Activated T-cell treated with anti-CD3 and anti-CD28 coated beads, Interleukin-2, amount 50 U/mL, for 72 hours (primary cell): Measurements from ENCODE around the gene BRS3. TPM values are rescaled to one million over a fixed set of nuclear protein-coding genes. Genes with fewer than 3 reads are reported as not detected.

Experiments used
- ATAC-seq, 2 donors: fragments of 150-1000 bp; cut with Tn5 transposase; replicated peaks in 1 of 2; 2 replicates each; pipeline ENCODE4 v1.10.0; 2021; ENCODE audit warnings: moderate library complexity in 2 of 2, mild to moderate bottlenecking in 1 of 2
- DNase-seq, 2 donors: peaks; one replicate each; pipeline ENCODE4 v3.0.0; 2021 to 2022; ENCODE audit warnings: mixed read lengths in 1 of 2
- H3K27ac Mint-ChIP-seq: one replicate; pipeline ENCODE4 v1.8.0; 2022; ENCODE audit warnings: mild to moderate bottlenecking, moderate library complexity, mixed read lengths
- H3K27me3 Mint-ChIP-seq: one replicate; pipeline ENCODE4 v1.8.0; 2022; ENCODE audit warnings: low read depth, mixed read lengths
- H3K36me3 Mint-ChIP-seq, 2 donors: one replicate each; pipeline ENCODE4 v1.8.0; 2022; ENCODE audit warnings: mixed read lengths in 2 of 2, mild to moderate bottlenecking in 1 of 2; ENCODE audit not compliant: insufficient read depth in 2 of 2
- H3K4me1 Mint-ChIP-seq: one replicate; pipeline ENCODE4 v1.8.0; 2022; ENCODE audit warnings: low read depth, mixed read lengths
- H3K4me3 Mint-ChIP-seq, 2 donors: one replicate each; pipeline ENCODE4 v1.8.0; 2022; ENCODE audit warnings: mild to moderate bottlenecking in 2 of 2, mixed read lengths in 2 of 2, moderate library complexity in 2 of 2
- H3K9me3 Mint-ChIP-seq, 2 donors: one replicate each; pipeline ENCODE4 v1.8.0; 2022; ENCODE audit warnings: mixed read lengths in 2 of 2
- total RNA-seq, 2 donors: library from RNA; stranded (reverse); gene quantifications; one replicate each; pipeline ENCODE4 v1.2.3, GENCODE V29; 2022

BRS3 gene
- total RNA-seq, 2 donors from 2014 or later: not detected

DNA sequence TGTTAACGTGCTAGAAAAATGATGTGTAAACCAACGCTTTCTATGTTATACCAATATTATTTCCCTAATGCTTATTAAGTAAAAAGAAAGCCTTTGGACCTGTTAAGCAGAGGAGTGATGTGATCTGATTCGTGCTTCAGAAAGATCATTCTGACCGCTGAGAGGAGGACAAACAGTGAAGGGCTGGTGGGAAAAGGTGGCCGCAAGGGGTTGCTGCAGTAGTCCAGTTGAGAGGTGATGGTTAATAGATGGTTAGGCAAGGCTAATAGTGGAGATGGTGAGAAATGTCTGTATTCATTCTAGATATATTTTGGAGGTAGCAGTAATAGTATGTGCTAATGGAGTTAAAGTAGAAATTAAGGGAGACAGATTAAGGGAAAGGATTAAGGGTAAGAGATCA, 31.3 kb downstream of the BRS3 start:
- Mint-ChIP-seq H3K36me3 (no peaks in the 10 kb centered on the region), H3K9me3 (no peaks in the 10 kb centered on the region), H3K4me1 (no peaks in the 10 kb centered on the region), H3K4me3 (no peak overlapping the region), H3K27me3 (peaks cover 9% of the 10 kb centered on the region), H3K27ac (no peak overlapping the region)
- ATAC-seq (no peak), DNase-seq (no peak)

DNA sequence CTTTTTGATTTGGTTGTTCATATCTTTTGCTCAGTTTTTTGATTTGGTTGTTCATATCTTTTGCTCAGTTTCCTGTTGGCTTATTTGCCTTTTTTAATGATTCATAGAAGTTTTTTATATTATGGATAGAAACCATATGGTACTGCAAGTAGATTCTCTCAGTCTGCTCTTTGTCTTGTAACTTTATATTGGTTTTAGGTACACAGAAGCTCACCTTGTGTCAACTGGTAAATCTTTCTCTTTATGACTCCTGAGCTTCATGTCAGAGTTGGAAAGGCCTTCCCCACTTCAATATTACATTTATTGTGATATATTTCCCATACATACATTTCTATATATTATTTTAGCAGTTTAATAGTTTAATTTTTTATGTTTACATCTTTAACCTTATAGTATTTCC, 36.0 kb downstream of the BRS3 start:
- H3K36me3 Mint-ChIP-seq: no peaks in the 10 kb centered on the region
- no peak overlapping the region for H3K4me3 Mint-ChIP-seq
- no peak for DNase-seq
- no peaks in the 10 kb centered on the region for H3K9me3 Mint-ChIP-seq
- peaks cover 26% of the 10 kb centered on the region for H3K27me3 Mint-ChIP-seq
- no peak overlapping the region for H3K27ac Mint-ChIP-seq
- no peaks in the 10 kb centered on the region for H3K4me1 Mint-ChIP-seq
- ATAC-seq: no peak

DNA sequence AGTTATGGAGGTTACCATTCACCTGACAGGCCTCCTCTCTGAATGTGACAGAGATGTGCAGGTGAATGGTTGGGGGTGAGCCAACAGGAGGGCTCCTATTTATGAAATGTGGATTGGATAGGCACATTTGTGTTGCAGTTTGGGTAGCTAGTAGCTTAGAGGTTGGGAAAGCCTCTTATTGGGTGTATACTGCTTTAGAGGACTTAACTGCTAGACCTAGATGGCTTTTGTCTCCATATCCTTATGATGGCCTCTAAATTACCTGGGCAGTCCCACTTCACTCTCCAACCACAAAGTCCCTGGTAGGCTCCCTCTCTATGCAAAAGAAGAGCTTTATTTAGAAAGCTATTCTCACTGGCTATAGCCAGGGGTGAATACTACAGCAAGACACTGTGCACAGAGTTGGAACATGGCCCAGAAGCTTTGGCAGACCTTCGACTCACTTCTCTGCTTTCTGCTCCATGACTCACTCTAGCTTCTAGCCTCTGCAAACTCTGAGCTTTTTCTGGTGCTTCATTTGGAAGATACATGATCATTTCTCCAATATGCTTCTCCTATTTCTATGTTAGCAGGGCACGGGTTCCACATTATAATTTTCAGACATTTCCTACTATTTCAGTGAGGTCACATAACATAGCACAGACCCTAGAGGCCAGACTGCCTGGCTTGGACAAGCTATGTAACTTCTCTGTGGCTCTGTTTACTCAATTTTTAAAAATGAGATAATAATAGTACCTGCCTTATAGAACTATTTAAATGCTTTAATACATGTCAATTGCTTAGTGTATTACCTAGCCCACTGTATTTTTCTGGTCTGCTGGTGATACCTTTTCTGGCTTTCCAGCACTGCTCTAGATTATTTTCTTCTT, 38.2 kb downstream of the BRS3 start:
- no peaks in the 10 kb centered on the region for H3K36me3 Mint-ChIP-seq
- H3K4me3 Mint-ChIP-seq: no peak overlapping the region
- H3K9me3 Mint-ChIP-seq: no peaks in the 10 kb centered on the region
- peak; percentile 72 to 77 for ATAC-seq
- H3K27ac Mint-ChIP-seq: no peak overlapping the region
- no peaks in the 10 kb centered on the region for H3K4me1 Mint-ChIP-seq
- H3K27me3 Mint-ChIP-seq: peaks cover 29% of the 10 kb centered on the region
- peak in 1 of 2 donors; percentile 5 for DNase-seq

DNA sequence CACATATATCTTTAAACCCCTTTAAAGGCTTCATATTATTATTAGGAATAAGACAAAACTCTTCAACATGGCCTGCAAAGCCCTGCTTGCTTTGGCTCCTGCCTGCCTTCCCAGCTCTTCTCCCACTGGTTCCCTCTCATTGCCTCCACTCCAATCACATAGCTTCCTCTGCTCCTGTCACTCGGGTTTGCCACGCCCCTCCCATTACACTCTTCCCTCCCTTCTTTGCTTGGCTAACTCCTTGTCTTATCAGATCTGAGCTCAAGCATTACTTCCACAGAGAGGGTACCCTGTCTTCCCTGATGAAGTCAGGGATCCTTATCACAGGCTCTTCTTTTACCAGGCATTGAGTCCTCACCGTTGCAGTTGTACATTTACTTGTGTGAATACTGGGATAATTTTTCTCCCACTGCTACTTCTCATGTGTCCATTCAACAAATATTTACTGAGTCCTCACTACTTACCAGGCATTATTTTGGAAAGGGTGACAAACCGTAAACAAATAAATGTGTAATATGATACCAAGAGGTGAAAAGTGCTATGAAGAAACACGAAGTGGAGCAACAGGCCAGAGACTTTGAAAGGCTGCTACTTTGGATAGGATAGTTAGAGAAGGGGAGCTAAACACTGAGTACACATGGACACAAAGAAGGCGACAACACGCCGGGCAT, 41.0 kb downstream of the BRS3 start:
- Mint-ChIP-seq H3K4me1 (no peaks in the 10 kb centered on the region), H3K27me3 (peaks cover 29% of the 10 kb centered on the region), H3K4me3 (no peak overlapping the region), H3K36me3 (no peaks in the 10 kb centered on the region), H3K27ac (peak overlapping the region; percentile 79), H3K9me3 (no peaks in the 10 kb centered on the region)
- DNase-seq: no peak
- ATAC-seq: no peak

DNA sequence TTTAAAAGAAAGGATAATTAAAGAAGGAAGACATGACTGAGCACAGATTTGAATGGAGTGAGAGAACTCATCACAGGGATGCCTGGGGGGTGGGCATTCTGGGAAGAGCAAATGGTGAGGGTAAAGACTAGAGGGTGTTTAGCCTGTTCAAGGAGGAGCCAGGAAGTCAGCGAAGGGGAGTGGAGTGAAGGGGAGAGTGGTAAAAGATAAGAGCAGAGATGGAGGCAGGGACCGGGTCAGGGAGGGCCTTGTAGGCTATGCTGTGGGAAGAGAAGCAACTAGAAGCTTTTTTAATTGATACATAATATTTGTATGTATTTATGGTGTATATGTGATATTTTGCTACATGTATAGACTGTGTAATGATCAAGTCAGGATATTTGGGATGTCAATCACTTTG, 42.0 kb downstream of the BRS3 start:
- no peak overlapping the region for H3K4me3 Mint-ChIP-seq
- no peaks in the 10 kb centered on the region for H3K9me3 Mint-ChIP-seq
- no peak overlapping the region for H3K27ac Mint-ChIP-seq
- H3K4me1 Mint-ChIP-seq: no peaks in the 10 kb centered on the region
- no peak for ATAC-seq
- no peaks in the 10 kb centered on the region for H3K36me3 Mint-ChIP-seq
- DNase-seq: no peak
- H3K27me3 Mint-ChIP-seq: peaks cover 25% of the 10 kb centered on the region

DNA sequence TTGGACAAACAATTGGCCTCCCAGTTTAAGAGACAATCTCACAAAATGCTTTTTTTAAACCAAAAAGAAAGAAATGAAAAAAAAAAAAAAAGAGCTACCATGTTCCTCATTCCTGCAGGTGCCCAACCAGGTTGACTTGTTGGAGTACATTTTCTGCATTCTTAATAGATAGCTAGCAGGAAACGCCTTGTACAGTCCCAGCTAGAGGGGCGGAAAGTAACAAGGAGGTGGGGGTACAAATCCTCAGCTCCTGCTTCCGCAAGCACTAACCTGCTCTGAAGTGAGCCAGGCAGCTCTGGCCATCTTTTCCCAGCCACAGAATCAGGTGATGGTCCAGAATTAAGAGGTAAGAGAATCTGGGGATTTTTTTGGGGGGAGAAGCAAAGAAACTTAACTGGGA, 44.2 kb downstream of the BRS3 start, which contains the start of gene VGLL1:
Gene VGLL1 (plus strand): TSS at position 265 of the 400 bp plus-strand sequence. CDS start 3,806 bp downstream, outside the sequence.
- no peak for ATAC-seq
- H3K9me3 Mint-ChIP-seq: no peaks in the 10 kb centered on the region

DNA sequence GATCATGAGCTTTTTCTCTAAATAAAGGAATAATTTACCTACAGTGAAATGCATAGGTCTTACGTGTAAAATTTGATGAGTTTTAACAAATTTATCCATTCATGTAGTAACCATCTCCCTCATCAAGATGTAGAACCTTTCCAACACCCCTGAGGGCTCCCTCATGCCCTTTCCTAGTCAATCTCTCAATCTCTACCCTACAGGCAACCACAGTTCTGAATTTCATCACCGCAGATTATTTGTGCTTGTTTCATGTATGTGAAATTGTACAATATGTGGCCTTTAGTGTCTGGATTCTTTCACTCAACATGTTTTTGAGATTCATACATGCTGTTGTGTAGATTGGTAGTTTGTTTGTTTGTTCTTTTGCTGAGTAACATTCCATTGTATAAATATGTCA, 46.4 kb downstream of the BRS3 start:
- no peaks in the 10 kb centered on the region for H3K9me3 Mint-ChIP-seq
- ATAC-seq (no peak), DNase-seq (no peak)
- no peak overlapping the region for H3K4me3 Mint-ChIP-seq
- H3K4me1 Mint-ChIP-seq: no peaks in the 10 kb centered on the region
- no peaks in the 10 kb centered on the region for H3K36me3 Mint-ChIP-seq
- peaks cover 2% of the 10 kb centered on the region for H3K27me3 Mint-ChIP-seq
- no peak overlapping the region for H3K27ac Mint-ChIP-seq

More for the DNA sequence above, 44.2 kb downstream of the BRS3 start, which contains the start of gene VGLL1:
- Mint-ChIP-seq H3K4me1 (no peaks in the 10 kb centered on the region), H3K36me3 (no peaks in the 10 kb centered on the region), H3K27me3 (peaks cover 21% of the 10 kb centered on the region), H3K4me3 (no peak within 1 kb of the TSS), H3K27ac (no peak within 1 kb of the TSS)
- no peak for DNase-seq

DNA sequence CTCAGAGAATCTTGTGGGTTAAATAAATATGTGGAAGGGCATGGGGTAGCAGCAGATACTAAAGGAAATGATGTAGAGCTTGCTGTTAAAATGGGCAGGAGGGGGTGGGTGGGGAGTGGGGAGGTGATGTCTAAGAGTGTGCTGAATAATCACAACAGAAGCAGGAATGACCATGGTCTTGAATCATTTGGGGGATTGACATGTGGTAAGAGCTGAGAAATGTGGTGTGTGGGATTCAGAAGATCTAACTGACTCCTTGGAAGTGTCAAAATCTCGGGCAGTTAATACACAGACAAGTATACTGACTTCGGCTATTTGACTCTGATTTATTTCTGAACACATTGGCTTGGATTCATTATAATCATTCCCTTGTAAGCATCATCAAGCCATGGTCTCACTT, 51.1 kb downstream of the BRS3 start:
- Mint-ChIP-seq H3K4me1 (no peaks in the 10 kb centered on the region), H3K4me3 (no peak overlapping the region), H3K9me3 (no peaks in the 10 kb centered on the region), H3K36me3 (peaks cover 0 to 2% of the 10 kb centered on the region in 2 donors), H3K27ac (no peak overlapping the region), H3K27me3 (peaks cover 27% of the 10 kb centered on the region)
- no peak for DNase-seq
- ATAC-seq: no peak

DNA sequence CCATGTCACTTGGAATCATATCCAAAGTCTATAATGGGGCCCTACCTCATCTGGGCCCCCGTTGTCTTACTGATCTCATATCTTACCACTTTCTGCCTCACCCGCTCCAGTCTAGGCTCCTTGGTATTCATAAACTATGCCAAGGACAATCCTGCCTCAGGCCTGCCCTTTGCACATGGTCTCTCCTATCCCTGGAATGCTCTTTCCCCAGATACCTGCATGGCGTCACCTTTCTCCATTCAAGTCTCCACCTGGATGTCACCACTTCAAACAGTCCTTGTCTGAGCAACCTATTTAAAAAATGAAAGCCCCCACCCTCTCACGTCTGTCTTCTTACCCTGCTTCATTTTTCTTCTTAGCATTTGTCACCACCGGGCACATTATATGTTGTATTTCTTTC, 52.5 kb downstream of the BRS3 start:
- Mint-ChIP-seq H3K9me3 (no peaks in the 10 kb centered on the region), H3K4me3 (no peak overlapping the region), H3K27ac (no peak overlapping the region), H3K4me1 (peaks cover 1% of the 10 kb centered on the region), H3K27me3 (peaks cover 27% of the 10 kb centered on the region), H3K36me3 (peaks cover 0 to 2% of the 10 kb centered on the region in 2 donors)
- ATAC-seq: no peak
- no peak for DNase-seq

DNA sequence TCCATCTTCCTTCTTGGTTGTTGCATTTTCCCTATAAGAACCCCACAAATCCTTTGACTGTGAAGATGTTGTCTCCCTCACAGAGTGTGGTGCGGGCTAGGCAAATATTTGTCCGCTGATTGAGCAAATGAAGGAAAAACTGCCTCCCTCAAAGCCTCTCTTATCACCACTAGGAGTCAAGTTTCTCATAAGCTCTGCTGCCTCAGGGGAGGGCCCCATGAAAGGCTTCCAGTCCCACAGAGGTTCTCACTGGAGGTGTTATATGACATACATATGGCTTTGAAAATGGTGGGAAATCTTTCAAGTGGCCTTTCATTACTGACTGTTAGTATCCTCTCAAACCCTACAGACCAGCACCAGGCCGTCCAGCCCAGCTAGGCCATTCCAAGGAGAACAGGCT, 53.5 kb downstream of the BRS3 start:
- H3K9me3 Mint-ChIP-seq: no peaks in the 10 kb centered on the region
- H3K27ac Mint-ChIP-seq: no peak overlapping the region
- H3K4me3 Mint-ChIP-seq: no peak overlapping the region
- ATAC-seq (no peak), DNase-seq (no peak)
- H3K27me3 Mint-ChIP-seq: peaks cover 27% of the 10 kb centered on the region
- peaks cover 12% of the 10 kb centered on the region for H3K4me1 Mint-ChIP-seq
- peaks cover 0 to 2% of the 10 kb centered on the region in 2 donors for H3K36me3 Mint-ChIP-seq

DNA sequence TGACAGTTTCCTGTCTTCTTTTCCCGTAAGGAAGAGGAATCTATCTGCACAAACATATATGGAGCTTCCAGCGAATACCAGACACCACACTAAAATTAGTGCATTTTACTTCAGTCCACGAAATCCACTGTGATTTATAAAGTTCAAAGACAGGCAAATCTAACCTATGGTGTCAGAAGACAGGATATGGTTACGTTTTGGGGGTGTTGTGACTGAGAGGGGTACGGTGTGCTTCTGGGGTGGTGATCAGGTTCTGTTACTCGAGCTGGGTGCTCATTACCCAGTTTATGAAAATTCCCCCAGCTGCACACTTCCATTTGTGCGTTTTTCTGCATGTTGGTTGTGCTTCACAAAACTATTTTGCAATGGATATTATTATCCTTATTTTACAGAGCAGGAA, 54.5 kb downstream of the BRS3 start:
- Mint-ChIP-seq H3K36me3 (peaks cover 0 to 2% of the 10 kb centered on the region in 2 donors), H3K4me3 (no peak overlapping the region), H3K9me3 (no peaks in the 10 kb centered on the region), H3K27ac (no peak overlapping the region), H3K27me3 (peaks cover 27% of the 10 kb centered on the region), H3K4me1 (peaks cover 18% of the 10 kb centered on the region)
- ATAC-seq: no peak
- no peak for DNase-seq
